Measurements from ENCODE around the gene PLCH1.
A peak's percentile ranks its signal among the peaks of the same experiment; 100 is the strongest.

The PLCH1 gene

DNA sequence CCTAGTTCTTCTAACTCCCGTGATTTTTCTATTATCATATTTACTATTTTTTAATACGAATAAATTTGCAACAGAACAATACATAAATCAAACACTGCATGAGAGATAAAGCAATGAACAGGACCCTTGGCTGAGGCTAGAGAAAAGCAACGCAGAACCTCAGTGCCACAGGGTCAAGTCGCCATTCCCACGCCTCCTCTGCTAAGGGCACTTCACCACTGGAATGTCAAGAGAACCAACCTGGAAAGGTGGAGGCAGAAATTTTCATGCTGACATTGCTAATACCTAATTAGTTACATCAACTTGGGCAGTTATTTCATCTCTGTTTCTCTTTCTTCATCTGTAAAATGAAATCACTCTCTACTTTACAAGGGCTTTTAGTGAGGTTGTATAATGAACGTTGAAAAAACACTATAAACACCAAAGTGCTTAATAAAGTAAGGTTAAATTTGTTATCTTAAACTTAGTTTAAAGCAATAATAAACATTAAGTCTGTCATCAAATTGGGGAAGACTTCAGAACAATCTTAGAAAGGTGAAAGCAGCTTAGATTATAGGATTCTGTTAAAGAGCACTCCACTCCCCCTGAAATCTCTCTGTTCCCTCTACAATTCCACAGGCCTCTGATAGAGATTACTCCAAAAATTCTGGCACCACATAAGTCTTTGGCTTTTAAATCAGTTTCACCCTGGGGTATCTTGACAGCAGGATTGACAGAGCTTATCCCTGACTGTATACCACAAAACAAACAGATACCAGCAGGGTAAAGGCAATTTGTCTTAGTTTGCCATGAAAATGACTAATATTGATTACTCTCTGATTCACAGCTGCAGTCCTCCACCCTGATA lies 41.9 kb downstream of the PLCH1 start:
- Histone ChIP-seq H3K9ac (ENCODE audit: low read length) (no peak overlapping the region), H4K20me1 (ENCODE audit: insufficient read depth, low read length) (no peaks in the 10 kb centered on the region), H3K9me3 (ENCODE audit: insufficient read depth, low read length) (no peaks in the 10 kb centered on the region), H3K36me3 (replicated peaks; ENCODE audit: low read depth, low read length) (no peaks in the 10 kb centered on the region), H3K4me2 (ENCODE audit: low read length) (no peak overlapping the region), H3K79me2 (ENCODE audit: low read length) (no peaks in the 10 kb centered on the region), H3K27ac (ENCODE audit: low read length) (no peak overlapping the region), H3K27me3 (ENCODE audit: low read depth, low read length) (0 out of 2 replicates have a peak, but pooled peaks cover 6% of the 10 kb centered on the region), H2AFZ (ENCODE audit: low read depth, low read length) (no peak overlapping the region), H3K4me3 (ENCODE audit: low read length) (no peak overlapping the region), H3K4me1 (ENCODE audit: low read length) (no peaks in the 10 kb centered on the region)
- no peak for TF ChIP-seq EZH2phosphoT487 (IDR thresholded peaks at IDR 0.05; ENCODE audit: low read depth)
- TF ChIP-seq CTCF (IDR thresholded peaks at IDR 0.05; ENCODE audit: low read depth, low read length), result no peak

GRCh38 chr3:155701882-155702465 lies 42.9 kb downstream of the PLCH1 start:
- Histone ChIP-seq H3K79me2 (ENCODE audit: low read length) (no peaks in the 10 kb centered on the region), H2AFZ (ENCODE audit: low read depth, low read length) (no peak overlapping the region), H3K4me2 (ENCODE audit: low read length) (no peak overlapping the region), H4K20me1 (ENCODE audit: insufficient read depth, low read length) (no peaks in the 10 kb centered on the region), H3K27ac (ENCODE audit: low read length) (no peak overlapping the region), H3K9me3 (ENCODE audit: insufficient read depth, low read length) (no peaks in the 10 kb centered on the region), H3K9ac (ENCODE audit: low read length) (no peak overlapping the region), H3K27me3 (ENCODE audit: low read depth, low read length) (0 out of 2 replicates have a peak, but pooled peaks cover 6% of the 10 kb centered on the region), H3K36me3 (replicated peaks; ENCODE audit: low read depth, low read length) (no peaks in the 10 kb centered on the region), H3K4me3 (ENCODE audit: low read length) (no peak overlapping the region), H3K4me1 (ENCODE audit: low read length) (no peaks in the 10 kb centered on the region)
- peak; percentile 84 for TF ChIP-seq CTCF (IDR thresholded peaks at IDR 0.05; ENCODE audit: low read depth, low read length)
- TF ChIP-seq EZH2phosphoT487 (IDR thresholded peaks at IDR 0.05; ENCODE audit: low read depth), result no peak

DNA sequence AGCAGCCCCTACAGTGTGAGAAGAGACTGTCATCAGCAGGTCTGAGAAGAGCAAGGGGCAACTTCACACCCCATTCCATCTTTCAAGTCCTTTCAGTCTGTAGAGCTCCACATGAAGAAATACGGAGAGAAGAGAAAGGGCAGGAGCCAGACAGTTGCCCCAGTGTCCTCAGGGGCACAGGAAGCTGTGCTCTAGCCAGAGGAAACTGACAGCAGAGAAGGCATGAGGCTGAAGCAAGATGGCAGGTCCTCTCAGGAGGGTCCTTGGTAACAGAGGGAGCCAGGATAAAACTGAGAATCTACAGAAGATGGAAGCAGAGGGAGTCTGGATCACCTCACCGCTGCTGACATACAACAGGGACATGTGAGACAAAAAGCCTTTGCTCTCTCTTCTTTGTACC lies 47.3 kb downstream of the PLCH1 start:
- H3K27ac ChIP-seq (ENCODE audit: low read length), result no peak overlapping the region
- no peaks in the 10 kb centered on the region for H4K20me1 ChIP-seq (ENCODE audit: insufficient read depth, low read length)
- no peaks in the 10 kb centered on the region for H3K9me3 ChIP-seq (ENCODE audit: insufficient read depth, low read length)
- no peaks in the 10 kb centered on the region for H3K4me1 ChIP-seq (ENCODE audit: low read length)
- H3K9ac ChIP-seq (ENCODE audit: low read length), result no peak overlapping the region
- no peak for TF ChIP-seq CTCF (IDR thresholded peaks at IDR 0.05; ENCODE audit: low read depth, low read length)
- TF ChIP-seq EZH2phosphoT487 (IDR thresholded peaks at IDR 0.05; ENCODE audit: low read depth), result no peak
- H3K4me2 ChIP-seq (ENCODE audit: low read length), result no peak overlapping the region
- peaks cover 6% of the 10 kb centered on the region; the same call in 1 of the 2 replicates for H3K27me3 ChIP-seq (ENCODE audit: low read depth, low read length)
- peak overlapping the region; percentile 59; the same call in 1 of the 2 replicates for H2AFZ ChIP-seq (ENCODE audit: low read depth, low read length)
- no peaks in the 10 kb centered on the region for H3K36me3 ChIP-seq (replicated peaks; ENCODE audit: low read depth, low read length)
- H3K4me3 ChIP-seq (ENCODE audit: low read length), result no peak overlapping the region
- H3K79me2 ChIP-seq (ENCODE audit: low read length), result no peaks in the 10 kb centered on the region

GRCh38 chr3:155690921-155691320 lies 54.0 kb downstream of the PLCH1 start:
- no peaks in the 10 kb centered on the region for H3K36me3 ChIP-seq (replicated peaks; ENCODE audit: low read depth, low read length)

More at GRCh38 chr3:155690921-155691320, 54.0 kb downstream of the PLCH1 start:
- Histone ChIP-seq H3K4me2 (ENCODE audit: low read length) (no peak overlapping the region), H2AFZ (ENCODE audit: low read depth, low read length) (no peak overlapping the region), H3K4me3 (ENCODE audit: low read length) (no peak overlapping the region), H4K20me1 (ENCODE audit: insufficient read depth, low read length) (no peaks in the 10 kb centered on the region), H3K9me3 (ENCODE audit: insufficient read depth, low read length) (no peaks in the 10 kb centered on the region), H3K27me3 (ENCODE audit: low read depth, low read length) (no peaks in the 10 kb centered on the region; the same call in 1 of the 2 replicates), H3K79me2 (ENCODE audit: low read length) (no peaks in the 10 kb centered on the region), H3K27ac (ENCODE audit: low read length) (no peak overlapping the region), H3K4me1 (ENCODE audit: low read length) (no peaks in the 10 kb centered on the region), H3K9ac (ENCODE audit: low read length) (no peak overlapping the region)
- TF ChIP-seq CTCF (IDR thresholded peaks at IDR 0.05; ENCODE audit: low read depth, low read length) (no peak), EZH2phosphoT487 (IDR thresholded peaks at IDR 0.05; ENCODE audit: low read depth) (no peak)
